Activated CD8-positive, alpha-beta memory T cell treated with anti-CD3 and anti-CD28 coated beads for 24 hours (primary cell): Measurements from ENCODE around the gene GOSR1.
A peak's percentile ranks its signal among the peaks of the same experiment; 100 is the strongest.
"Not testable (repeated sequence)": the region's sequence is repeated elsewhere in the genome, so short reads cannot be mapped to it uniquely, and the experiment has no call there.

Source experiments
- DNase-seq: peaks from one replicate; pipeline ENCODE4 v3.0.0-alpha.2; 2020

The GOSR1 gene

GRCh38 chr17:30547778-30548573 lies 70.8 kb downstream of the GOSR1 start:
- no peak for DNase-seq

DNA sequence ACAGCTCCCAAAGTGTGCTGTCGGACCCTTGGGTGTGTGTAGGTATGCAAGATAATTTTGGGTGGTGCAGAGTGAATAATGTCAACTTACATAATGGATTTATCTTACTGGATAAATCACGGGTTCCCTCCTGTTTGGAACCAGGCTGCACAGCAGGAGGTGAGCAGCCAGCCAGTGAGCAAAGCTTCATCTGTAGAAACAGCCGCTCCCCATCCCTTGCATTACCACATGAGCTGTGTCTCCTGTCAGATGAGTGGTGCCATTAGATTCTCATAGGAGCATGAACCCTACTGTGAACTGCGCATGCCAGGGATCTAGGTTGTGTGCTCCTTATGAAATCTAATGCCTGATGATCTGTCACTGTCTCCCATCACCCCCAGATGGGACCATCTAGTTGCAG lies 72.0 kb downstream of the GOSR1 start:
- not testable (repeated sequence) for DNase-seq

DNA sequence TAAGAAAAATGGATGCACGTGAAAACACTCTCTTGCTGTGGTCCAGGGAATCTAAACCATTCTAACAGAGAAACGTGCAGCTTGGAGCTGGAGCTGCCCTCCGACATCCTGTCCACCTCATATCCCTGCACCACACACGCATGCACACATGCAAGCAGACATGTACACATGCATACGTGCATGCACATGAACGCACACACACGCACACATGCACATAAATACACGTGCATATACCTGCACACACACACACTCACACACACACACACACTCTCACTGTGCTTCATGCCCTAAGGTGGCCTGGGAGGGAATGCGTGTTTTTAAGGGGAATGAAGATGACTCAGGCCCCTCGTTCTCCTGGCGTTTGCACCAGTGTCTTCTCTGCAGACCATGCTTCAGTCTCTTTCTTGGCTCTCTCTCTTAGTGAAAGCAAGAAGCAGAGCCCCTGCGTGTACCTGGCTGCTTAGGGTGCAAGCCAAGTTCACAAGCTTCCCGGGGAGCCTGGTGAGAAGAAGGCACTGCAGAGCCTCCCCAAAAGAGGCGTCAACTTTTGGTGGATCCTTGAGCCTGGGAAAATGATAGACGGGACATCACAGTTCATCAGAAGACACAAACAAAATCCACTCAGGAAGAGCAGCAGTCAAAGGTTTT lies 72.8 kb downstream of the GOSR1 start:
- no peak for DNase-seq

- DNase-seq = no peak
Measured at GRCh38 chr17:30550512-30551273, 73.5 kb downstream of the GOSR1 start.

GRCh38 chr17:30551274-30551995 lies 74.2 kb downstream of the GOSR1 start:
- DNase-seq = not testable (repeated sequence)

DNA sequence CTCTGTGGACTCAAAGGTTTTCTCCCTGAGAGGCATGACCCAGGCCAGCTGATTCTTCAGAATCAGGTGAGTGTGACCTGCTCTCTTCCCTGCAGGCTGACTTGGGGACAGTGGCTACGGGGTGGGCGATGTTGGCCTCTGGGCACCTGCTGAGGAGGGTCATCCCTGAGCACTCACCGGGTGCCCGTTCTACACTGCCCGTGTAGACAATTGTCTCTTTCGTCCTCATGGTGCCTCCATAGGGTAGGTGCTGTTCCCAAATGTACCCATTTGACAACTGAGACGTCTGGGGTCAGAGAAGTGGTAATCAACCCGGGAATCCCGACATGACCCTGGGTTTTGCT lies 74.8 kb downstream of the GOSR1 start:
- no peak for DNase-seq

- DNase-seq = no peak
Measured at GRCh38 chr17:30552994-30553566, 75.9 kb downstream of the GOSR1 start.

DNA sequence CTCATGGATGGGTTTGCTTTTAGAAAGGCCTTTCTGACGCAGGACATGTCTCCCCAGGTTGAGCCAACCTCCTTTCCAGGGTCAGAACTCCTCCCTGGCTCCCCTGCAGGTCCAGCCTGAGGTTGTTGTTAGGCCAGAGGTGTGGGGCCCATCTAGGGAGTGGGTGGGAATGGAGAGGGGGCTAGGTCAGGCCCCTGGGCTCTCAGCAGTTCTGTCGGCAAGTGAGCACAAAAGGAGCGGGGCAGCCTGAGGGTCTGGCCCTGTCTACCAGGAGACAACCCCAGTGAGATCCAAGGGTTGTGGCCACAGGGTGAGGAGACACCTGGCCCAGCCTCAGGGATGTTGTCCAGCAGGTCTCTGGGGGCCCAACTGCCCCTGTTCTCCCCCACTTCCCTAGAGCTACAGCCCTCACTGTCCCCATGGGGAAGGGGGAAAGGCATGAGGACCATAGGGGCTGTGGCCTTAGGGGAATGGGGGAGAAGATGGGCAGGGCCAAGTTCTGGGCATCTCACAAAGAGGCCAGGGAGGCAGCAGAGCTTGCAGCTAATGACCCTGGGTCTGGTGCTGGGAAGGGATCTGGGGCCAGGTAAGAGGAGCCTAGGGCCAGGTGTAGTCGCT lies 76.7 kb downstream of the GOSR1 start:
- not testable (repeated sequence) for DNase-seq

- DNase-seq = peak; percentile 51
Measured at GRCh38 chr17:30554839-30555751, 77.9 kb downstream of the GOSR1 start.

GRCh38 chr17:30555942-30556341 lies 78.7 kb downstream of the GOSR1 start:
- DNase-seq = no peak

GRCh38 chr17:30556374-30557332 lies 79.4 kb downstream of the GOSR1 start:
- DNase-seq = no peak

GRCh38 chr17:30557916-30558685 lies 80.9 kb downstream of the GOSR1 start:
- no peak for DNase-seq

DNA sequence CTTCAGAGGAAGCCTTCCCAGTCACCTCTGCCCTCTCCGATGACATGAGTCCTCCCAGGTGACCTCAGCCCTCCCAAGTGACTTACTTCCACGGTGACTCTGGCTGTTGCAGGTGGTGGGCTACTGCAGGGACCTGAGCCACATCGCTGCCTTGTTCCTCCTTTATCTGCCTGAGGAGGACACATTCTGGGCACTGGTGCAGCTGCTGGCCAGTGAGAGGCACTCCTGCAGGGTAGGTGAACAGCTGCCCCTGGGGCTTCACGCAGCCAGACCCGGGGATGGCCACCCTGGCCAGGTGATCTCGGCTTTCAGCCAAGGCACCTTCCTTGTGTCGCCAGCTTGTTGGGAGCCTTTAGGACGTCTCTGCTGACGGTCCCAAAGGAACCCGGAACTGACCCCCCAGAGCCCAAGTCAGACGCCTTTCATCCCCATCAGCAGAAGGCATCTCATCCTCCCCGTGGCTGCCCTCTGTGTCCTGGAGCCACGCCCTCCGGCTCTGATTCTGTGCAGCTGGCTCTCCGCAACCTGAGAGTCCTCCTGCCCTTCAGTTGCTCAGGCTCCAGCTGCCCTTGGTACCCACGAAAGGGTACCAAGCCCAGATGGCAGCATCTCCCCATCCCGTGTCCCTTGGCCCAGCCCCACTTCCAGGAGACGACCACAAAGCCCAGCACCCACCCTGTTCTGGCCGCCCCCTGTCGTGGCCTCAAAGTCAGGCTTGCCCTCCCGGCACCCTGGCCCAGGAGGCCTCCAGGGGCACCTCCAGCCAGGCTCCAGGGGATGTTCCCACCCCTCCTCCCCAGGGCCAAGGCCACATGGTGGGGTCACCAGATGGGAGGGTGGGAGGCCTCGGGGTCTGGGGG lies 81.7 kb downstream of the GOSR1 start:
- no peak for DNase-seq

DNA sequence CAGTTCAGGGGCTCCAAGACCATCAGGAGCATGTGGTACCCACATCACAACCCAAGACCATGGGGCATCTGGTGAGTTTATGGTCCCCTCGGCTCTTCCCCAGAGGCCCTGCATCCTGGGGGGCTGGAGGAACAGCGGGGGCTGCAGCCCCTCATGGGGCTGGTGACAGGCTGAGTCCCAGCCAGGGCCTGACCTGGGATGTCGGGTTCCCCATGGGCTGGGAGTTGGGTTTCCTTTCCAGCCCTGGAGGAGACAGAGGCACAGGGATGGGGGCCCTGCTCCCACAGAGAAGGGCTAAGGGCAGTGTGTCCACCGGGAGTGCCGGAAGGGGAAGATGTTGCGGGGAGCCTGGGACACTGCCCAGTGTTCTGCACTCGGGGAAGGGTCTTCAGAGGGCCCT lies 82.4 kb downstream of the GOSR1 start:
- DNase-seq = no peak

- DNase-seq = peak; percentile 49
Measured at GRCh38 chr17:30560117-30561026, 83.2 kb downstream of the GOSR1 start.

DNA sequence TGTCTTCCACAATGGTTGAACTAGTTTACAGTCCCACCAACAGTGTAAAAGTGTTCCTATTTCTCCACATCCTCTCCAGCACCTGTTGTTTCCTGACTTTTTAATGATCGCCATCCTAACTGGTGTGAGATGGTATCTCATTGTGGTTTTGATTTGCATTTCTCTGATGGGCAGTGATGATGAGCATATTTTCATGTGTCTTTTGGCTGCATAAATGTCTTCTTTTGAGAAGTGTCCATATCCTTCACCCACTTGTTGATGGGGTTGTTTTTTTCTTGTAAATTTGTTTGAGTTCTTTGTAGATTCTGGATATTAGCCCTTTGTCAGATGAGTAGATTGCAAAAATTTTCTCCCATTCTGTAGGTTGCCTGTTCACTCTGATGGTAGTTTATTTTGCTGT lies 84.6 kb downstream of the GOSR1 start:
- DNase-seq = not testable (repeated sequence)
